HCT116 (cell line): ENCODE data around the gene KRT85. TPM values are rescaled to one million over a fixed set of nuclear protein-coding genes. Genes with fewer than 3 reads are reported as not detected.

Experiments
- ATAC-seq: fragments of 200-7000 bp; cut with Tn5 transposase; 2 replicates; pipeline ENCODE4 v1.9.1; 2020; ENCODE audit warnings: mild to moderate bottlenecking, moderate library complexity
- BruUV-seq: library from RNA; stranded (reverse); fragments of 400-500 nt; replicated peaks from 2 replicates; lab custom pipeline; 2021; lab: Mats Ljungman, UMichigan
- CTCF ChIA-PET: fragments of 300-600 bp; sonication (Branson Sonifier 250); formaldehyde crosslinking; loops from one replicate; lab custom pipeline; 2021; ENCODE audit warnings: antibody characterized with exemption; lab: Charles Lee
- POLR2A ChIA-PET: fragments of 300-600, 350-600 bp; sonication (Branson Sonifier 250); formaldehyde crosslinking; loops from one replicate; lab custom pipeline; 2021; ENCODE audit warnings: antibody characterized with exemption; lab: Charles Lee
- RAD21 ChIA-PET, 2 experiments: fragments of 300-600 bp; sonication (Branson Sonifier 250); formaldehyde crosslinking; loops; one replicate each; lab custom pipeline; 2023; ENCODE audit warnings: low total read pairs in 2 of 2; ENCODE audit not compliant: uncharacterized antibody in 2 of 2, unreplicated experiment in 2 of 2, low non-redundant PET in 1 of 2; lab: Charles Lee
- DNase-seq: peaks from one replicate; pipeline ENCODE4 v3.0.0-alpha.2; 2010; ENCODE audit warnings: low read depth, low spot score
- H2AFZ ChIP-seq: fragments of 200-600 bp; shearing (Covaris generic), sonication (generic); 2 replicates; pipeline ENCODE4 v1.6.1; 2017; ENCODE audit warnings: low read depth, mixed run types, mixed read lengths, antibody characterized with exemption, low read length; ENCODE audit not compliant: poor library complexity, severe bottlenecking
- H3K27ac ChIP-seq: 2 replicates; pipeline ENCODE4 v1.5.1; 2012; ENCODE audit warnings: low read depth, low read length
- H3K27me3 ChIP-seq: fragments of 200-600 bp; sonication (generic); 2 replicates; pipeline ENCODE4 v1.6.1; 2016; ENCODE audit warnings: mixed run types, low read length, mixed read lengths; ENCODE audit not compliant: insufficient read depth
- H3K36me3 ChIP-seq, 2 experiments: fragments of 200-500 bp in 1 of 2; fragments of 200-600 bp in 1 of 2; sonication (Bioruptor generic) in 1 of 2; sonication (generic) in 1 of 2; 2 replicates each; pipeline versions ENCODE4 v1.5.1 to v1.6.1; 2014 to 2016; ENCODE audit warnings: low read length in 2 of 2, inconsistent platforms in 1 of 2, mixed read lengths in 1 of 2, mixed run types in 1 of 2; ENCODE audit not compliant: insufficient read depth in 2 of 2, control insufficient read depth in 1 of 2
- H3K4me1 ChIP-seq, 2 experiments: fragments of 200-600 bp in 1 of 2; sonication (generic) in 1 of 2; 2 replicates each; pipeline versions ENCODE4 v1.5.1 to v1.6.1; 2012 to 2017; ENCODE audit warnings: low read length in 2 of 2, inconsistent platforms in 1 of 2, mild to moderate bottlenecking in 1 of 2, mixed read lengths in 1 of 2, mixed run types in 1 of 2, moderate library complexity in 1 of 2; ENCODE audit not compliant: insufficient read depth in 2 of 2, control insufficient read depth in 1 of 2
- H3K4me2 ChIP-seq: fragments of 200-600 bp; sonication (generic); 2 replicates; pipeline ENCODE4 v1.6.1; 2017; ENCODE audit warnings: mixed run types, low read length, mixed read lengths
- H3K4me3 ChIP-seq, 2 experiments: fragments of 200-600 bp in 1 of 2; sonication (generic) in 1 of 2; replicated peaks in 1 of 2; 2 replicates each; pipeline ENCODE4 v1.5.1; 2011 to 2016; ENCODE audit warnings: low read length in 2 of 2, control low read depth in 1 of 2, low read depth in 1 of 2, mild to moderate bottlenecking in 1 of 2, mixed read lengths in 1 of 2, mixed run types in 1 of 2
- H3K79me2 ChIP-seq: fragments of 200-600 bp; sonication (generic); 2 replicates; pipeline ENCODE4 v1.6.1; 2017; ENCODE audit warnings: mild to moderate bottlenecking, mixed run types, low read length, moderate library complexity, mixed read lengths; ENCODE audit not compliant: insufficient read depth
- H3K9ac ChIP-seq: fragments of 200-600 bp; sonication (generic); 2 replicates; pipeline ENCODE4 v1.6.1; 2016; ENCODE audit warnings: low read length, mixed read lengths
- H3K9me2 ChIP-seq: fragments of 200-600 bp; sonication (generic), shearing (Covaris generic); 2 replicates; pipeline ENCODE4 v1.6.1; 2017; ENCODE audit warnings: mixed run types, mild to moderate bottlenecking, moderate library complexity; ENCODE audit not compliant: insufficient read depth
- H3K9me3 ChIP-seq, 2 experiments: fragments of 200-500 bp in 1 of 2; fragments of 200-600 bp in 1 of 2; sonication (Bioruptor generic) in 1 of 2; sonication (generic) in 1 of 2; 2 replicates each; pipeline ENCODE4 v1.6.1; 2014 to 2017; ENCODE audit warnings: low read length in 2 of 2, mixed read lengths in 2 of 2, inconsistent platforms in 1 of 2, low read depth in 1 of 2, mild to moderate bottlenecking in 1 of 2, mixed run types in 1 of 2, moderate library complexity in 1 of 2; ENCODE audit not compliant: control insufficient read depth in 1 of 2, insufficient read depth in 1 of 2
- H4K20me1 ChIP-seq: fragments of 200-600 bp; sonication (generic), shearing (Covaris generic); 2 replicates; pipeline ENCODE4 v1.6.1; 2017; ENCODE audit warnings: mixed run types, mild to moderate bottlenecking, moderate library complexity; ENCODE audit not compliant: insufficient read depth
- CBX3 ChIP-seq: IDR thresholded peaks from 2 replicates; pipeline ENCODE4 v1.6.1; 2012; ENCODE audit warnings: low read depth
- EGR1 ChIP-seq: IDR thresholded peaks from 2 replicates; pipeline ENCODE4 v1.6.1; 2012; ENCODE audit warnings: low read depth
- JUND ChIP-seq: IDR thresholded peaks from 2 replicates; pipeline ENCODE4 v1.6.1; 2012
- POLR2A ChIP-seq: IDR thresholded peaks from 2 replicates; pipeline ENCODE4 v1.7.0; 2011; ENCODE audit warnings: borderline replicate concordance; ENCODE audit not compliant: insufficient read depth, insufficient read length; ENCODE audit errors: extremely low read depth
- RAD21 ChIP-seq: IDR thresholded peaks from 2 replicates; pipeline ENCODE4 v1.6.1; 2012; ENCODE audit warnings: low read depth, mild to moderate bottlenecking
- SIN3A ChIP-seq: IDR thresholded peaks from 2 replicates; pipeline ENCODE4 v1.6.1; 2012; ENCODE audit warnings: low read depth
- TCF7L2 ChIP-seq: IDR thresholded peaks from 2 replicates; pipeline ENCODE4 v1.7.0; 2011; ENCODE audit warnings: borderline replicate concordance, inconsistent platforms; ENCODE audit not compliant: insufficient read depth, insufficient read length; ENCODE audit errors: extremely low read depth
- YY1 ChIP-seq: IDR thresholded peaks from 2 replicates; pipeline ENCODE4 v1.6.1; 2011; ENCODE audit warnings: low read length, low read depth, moderate library complexity, mild to moderate bottlenecking; ENCODE audit not compliant: insufficient replicate concordance; ENCODE audit errors: extremely low read depth
- ZNF274 ChIP-seq: fragments of 200-500 bp; sonication (Bioruptor generic); IDR thresholded peaks from 2 replicates; pipeline ENCODE4 v1.6.1; 2014; ENCODE audit warnings: mild to moderate bottlenecking, low read depth, low read length, inconsistent platforms
- intact Hi-C: fragments of 100-400 bp; cut with micrococcal nuclease; formaldehyde crosslinking; loops from 2 replicates; pipeline ENCODE4 v1.10.0; 2022
- total RNA-seq: library from RNA; stranded (reverse); gene quantifications from one replicate; pipeline ENCODE4 v1.2.1, GENCODE V29; 2021; ENCODE audit not compliant: unreplicated experiment
- TF ChIP-seq, protein P1 (sequence below): IDR thresholded peaks from 2 replicates; pipeline ENCODE4 v1.6.1; 2012
- TF ChIP-seq, protein P2 (sequence below), 3 experiments: fragments of 200-600 bp in 1 of 3; sonication (generic) in 1 of 3; IDR thresholded peaks in 2 of 3; conservative IDR thresholded peaks in 1 of 3; 2 replicates each; pipeline ENCODE4 v1.5.1; 2012 to 2017; ENCODE audit warnings: low read depth in 2 of 3, low read length in 2 of 3, antibody characterized with exemption in 1 of 3, borderline replicate concordance in 1 of 3, control low read depth in 1 of 3, mild to moderate bottlenecking in 1 of 3, mixed read lengths in 1 of 3, mixed run types in 1 of 3, moderate library complexity in 1 of 3; ENCODE audit not compliant: insufficient read depth in 1 of 3

The KRT85 gene
- total RNA-seq, 1 experiment from 2014 or later = not detected

DNA sequence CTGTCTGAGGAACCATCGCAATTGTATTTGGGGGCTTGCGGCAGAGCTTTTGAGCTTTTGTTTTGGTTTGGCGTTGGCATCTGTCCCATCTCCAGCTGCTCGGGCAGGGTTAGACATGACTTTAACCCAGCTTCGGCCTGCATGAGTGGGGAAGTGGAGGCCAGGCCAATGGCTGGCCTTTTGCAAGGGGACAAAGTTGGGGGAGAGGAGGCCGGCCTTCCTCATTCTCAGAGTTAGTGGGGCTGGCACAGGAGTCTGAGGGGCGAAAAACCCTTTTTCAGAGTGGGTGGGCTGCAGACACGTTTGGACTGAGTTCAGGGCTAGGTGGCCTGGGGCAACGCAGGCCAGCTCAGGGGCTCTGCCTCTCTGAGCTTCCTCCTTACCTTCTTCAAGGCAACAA is 33.6 kb upstream of the KRT85 start:
- no peaks in the 10 kb centered on the region for H4K20me1 ChIP-seq
- ChIA-PET RAD21 (no interaction called here), POLR2A (interaction anchor here (1.1 kb wide), 1 partner anchor 254 kb away, joined by 6 read pairs; no protein-coding TSS in a partner anchor)

More for the DNA sequence above, 33.6 kb upstream of the KRT85 start:
- Histone ChIP-seq H3K27me3 (no peaks in the 10 kb centered on the region), H3K4me1 (peaks cover 0 to 2% of the 10 kb centered on the region in 2 experiments; a peak in 1 of 4 replicates), H3K36me3 (no peaks in the 10 kb centered on the region), H3K27ac (no peak overlapping the region), H3K9ac (no peak overlapping the region), H2AFZ (no peak overlapping the region), H3K4me3 (no peak overlapping the region), H3K9me3 (no peaks in the 10 kb centered on the region), H3K79me2 (no peaks in the 10 kb centered on the region), H3K9me2 (no peaks in the 10 kb centered on the region), H3K4me2 (no peak overlapping the region)
- intact Hi-C loops = no loop called here
- DNase-seq (no peak), ATAC-seq (no peak)
- CTCF ChIA-PET = no interaction called here
- BruUV-seq = no TSS peak
- TF ChIP-seq EGR1 (no peak), YY1 (no peak), ZNF274 (no peak), CBX3 (no peak), POLR2A (no peak), RAD21 (no peak), SIN3A (no peak), TCF7L2 (no peak), JUND (no peak)
- TF ChIP-seq, protein P1, sequence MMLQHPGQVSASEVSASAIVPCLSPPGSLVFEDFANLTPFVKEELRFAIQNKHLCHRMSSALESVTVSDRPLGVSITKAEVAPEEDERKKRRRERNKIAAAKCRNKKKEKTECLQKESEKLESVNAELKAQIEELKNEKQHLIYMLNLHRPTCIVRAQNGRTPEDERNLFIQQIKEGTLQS = no peak
- TF ChIP-seq, protein P2, sequence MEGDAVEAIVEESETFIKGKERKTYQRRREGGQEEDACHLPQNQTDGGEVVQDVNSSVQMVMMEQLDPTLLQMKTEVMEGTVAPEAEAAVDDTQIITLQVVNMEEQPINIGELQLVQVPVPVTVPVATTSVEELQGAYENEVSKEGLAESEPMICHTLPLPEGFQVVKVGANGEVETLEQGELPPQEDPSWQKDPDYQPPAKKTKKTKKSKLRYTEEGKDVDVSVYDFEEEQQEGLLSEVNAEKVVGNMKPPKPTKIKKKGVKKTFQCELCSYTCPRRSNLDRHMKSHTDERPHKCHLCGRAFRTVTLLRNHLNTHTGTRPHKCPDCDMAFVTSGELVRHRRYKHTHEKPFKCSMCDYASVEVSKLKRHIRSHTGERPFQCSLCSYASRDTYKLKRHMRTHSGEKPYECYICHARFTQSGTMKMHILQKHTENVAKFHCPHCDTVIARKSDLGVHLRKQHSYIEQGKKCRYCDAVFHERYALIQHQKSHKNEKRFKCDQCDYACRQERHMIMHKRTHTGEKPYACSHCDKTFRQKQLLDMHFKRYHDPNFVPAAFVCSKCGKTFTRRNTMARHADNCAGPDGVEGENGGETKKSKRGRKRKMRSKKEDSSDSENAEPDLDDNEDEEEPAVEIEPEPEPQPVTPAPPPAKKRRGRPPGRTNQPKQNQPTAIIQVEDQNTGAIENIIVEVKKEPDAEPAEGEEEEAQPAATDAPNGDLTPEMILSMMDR (IDR thresholded peaks at IDR 0.05 in 2 of 3, conservative IDR thresholded peaks at IDR 0.05 in 1 of 3; ENCODE audit: borderline replicate concordance in 1 of 3, insufficient read depth in 1 of 3, low read depth in 2 of 3, low read length in 2 of 3) = no peak
